ENCODE measurements around the gene ZFR.
"Not testable (repeated sequence)": the region's sequence is repeated elsewhere in the genome, so short reads cannot be mapped to it uniquely, and the experiment has no call there.

ZFR gene

GRCh38 chr5:32421075-32421474, 23.5 kb downstream of the ZFR start:
- no peak overlapping the region for H3K4me3 ChIP-seq (ENCODE audit: low read depth, low read length)
- no peak for DNase-seq (ENCODE audit: low read depth)

- DNase-seq (ENCODE audit: low read depth): peak; percentile 18
- H3K4me3 ChIP-seq (ENCODE audit: low read depth, low read length): no peak overlapping the region
Measured at GRCh38 chr5:32420506-32420905, 24.0 kb downstream of the ZFR start.

- no peak overlapping the region for H3K4me3 ChIP-seq (ENCODE audit: low read depth, low read length)
- peak; percentile 49 for DNase-seq (ENCODE audit: low read depth)
Measured at GRCh38 chr5:32419791-32420190, 24.7 kb downstream of the ZFR start.

- H3K4me3 ChIP-seq (ENCODE audit: low read depth, low read length): no peak overlapping the region
- DNase-seq (ENCODE audit: low read depth): no peak
Measured at GRCh38 chr5:32413466-32414263, 30.9 kb downstream of the ZFR start.

- no peak for DNase-seq (ENCODE audit: low read depth)
- no peak overlapping the region for H3K4me3 ChIP-seq (ENCODE audit: low read depth, low read length)
Measured at GRCh38 chr5:32410630-32411029, 33.9 kb downstream of the ZFR start.

- no peak overlapping the region for H3K4me3 ChIP-seq (ENCODE audit: low read depth, low read length)
- DNase-seq (ENCODE audit: low read depth): no peak
Measured at GRCh38 chr5:32406650-32407049, 37.9 kb downstream of the ZFR start.

GRCh38 chr5:32405507-32405906, 39.0 kb downstream of the ZFR start:
- DNase-seq (ENCODE audit: low read depth): no peak
- no peak overlapping the region for H3K4me3 ChIP-seq (ENCODE audit: low read depth, low read length)

- no peak overlapping the region for H3K4me3 ChIP-seq (ENCODE audit: low read depth, low read length)
- no peak for DNase-seq (ENCODE audit: low read depth)
Measured at GRCh38 chr5:32403760-32404159, 40.8 kb downstream of the ZFR start.

GRCh38 chr5:32400401-32400800, 44.1 kb downstream of the ZFR start:
- DNase-seq (ENCODE audit: low read depth): no peak

GRCh38 chr5:32398754-32399153, 45.8 kb downstream of the ZFR start:
- DNase-seq (ENCODE audit: low read depth); H3K4me3 ChIP-seq (ENCODE audit: low read depth, low read length): not testable (repeated sequence)

More at GRCh38 chr5:32400401-32400800, 44.1 kb downstream of the ZFR start:
- no peak overlapping the region for H3K4me3 ChIP-seq (ENCODE audit: low read depth, low read length)

- no peak overlapping the region for H3K4me3 ChIP-seq (ENCODE audit: low read depth, low read length)
- no peak for DNase-seq (ENCODE audit: low read depth)
Measured at GRCh38 chr5:32394981-32395380, 49.6 kb downstream of the ZFR start.

- no peak overlapping the region for H3K4me3 ChIP-seq (ENCODE audit: low read depth, low read length)
- DNase-seq (ENCODE audit: low read depth): no peak
Measured at GRCh38 chr5:32392039-32392438, 52.5 kb downstream of the ZFR start.

- H3K4me3 ChIP-seq (ENCODE audit: low read depth, low read length): no peak overlapping the region
- peak; percentile 87 for DNase-seq (ENCODE audit: low read depth)
Measured at GRCh38 chr5:32390819-32391591, 53.5 kb downstream of the ZFR start.

GRCh38 chr5:32388432-32389129, 56.0 kb downstream of the ZFR start:
- peak; percentile 17 for DNase-seq (ENCODE audit: low read depth)
- no peak overlapping the region for H3K4me3 ChIP-seq (ENCODE audit: low read depth, low read length)

GRCh38 chr5:32387841-32388240, 56.7 kb downstream of the ZFR start:
- H3K4me3 ChIP-seq (ENCODE audit: low read depth, low read length): no peak overlapping the region
- no peak for DNase-seq (ENCODE audit: low read depth)

- DNase-seq (ENCODE audit: low read depth): no peak
- no peak overlapping the region for H3K4me3 ChIP-seq (ENCODE audit: low read depth, low read length)
Measured at GRCh38 chr5:32387211-32387610, 57.3 kb downstream of the ZFR start.

- no peak for DNase-seq (ENCODE audit: low read depth)
- no peak overlapping the region for H3K4me3 ChIP-seq (ENCODE audit: low read depth, low read length)
Measured at GRCh38 chr5:32384621-32385020, 59.9 kb downstream of the ZFR start.

GRCh38 chr5:32383586-32383985, 61.0 kb downstream of the ZFR start:
- H3K4me3 ChIP-seq (ENCODE audit: low read depth, low read length): no peak overlapping the region
- DNase-seq (ENCODE audit: low read depth): no peak

- DNase-seq (ENCODE audit: low read depth): no peak
- no peak overlapping the region for H3K4me3 ChIP-seq (ENCODE audit: low read depth, low read length)
Measured at GRCh38 chr5:32383065-32383464, 61.5 kb downstream of the ZFR start.

- DNase-seq (ENCODE audit: low read depth): no peak
- H3K4me3 ChIP-seq (ENCODE audit: low read depth, low read length): no peak overlapping the region
Measured at GRCh38 chr5:32379421-32379820, 65.1 kb downstream of the ZFR start.
